ENCODE data around the gene ANKRD63. TPM values are rescaled to one million over a fixed set of nuclear protein-coding genes. Genes with fewer than 3 reads are reported as not detected.

Gene ANKRD63
- total RNA-seq, 1 experiment from 2014 or later, result 0.46 TPM

DNA sequence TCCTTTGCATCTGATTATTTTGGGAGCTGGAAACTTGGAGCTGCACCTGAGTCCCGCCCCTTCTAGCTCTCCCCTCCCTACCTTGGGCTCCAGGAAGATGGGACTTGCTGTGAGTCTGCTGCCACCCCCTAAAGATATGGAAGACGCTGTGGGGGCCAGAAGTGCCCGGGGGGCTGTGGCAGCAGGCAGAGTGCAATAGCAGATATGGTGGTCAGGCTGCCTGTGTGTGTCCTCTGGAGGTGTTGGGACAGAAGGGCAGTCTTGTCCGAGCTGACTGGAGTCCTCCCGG is 43.5 kb downstream of the ANKRD63 start:
- no peak overlapping the region for H2BK20ac ChIP-seq (ENCODE audit: low read depth, low read length, poor library complexity, severe bottlenecking)

More for the DNA sequence above, 43.5 kb downstream of the ANKRD63 start:
- no peak overlapping the region for H2AK5ac ChIP-seq (ENCODE audit: insufficient read length, low read length)
- no peak overlapping the region for H2BK15ac ChIP-seq (ENCODE audit: low read depth, low read length)
- H3K27ac ChIP-seq (ENCODE audit: insufficient read length, low read depth, low read length), result no peak overlapping the region
- WGBS (ENCODE audit: extremely low coverage, insufficient read length, low lambda C conversion rate), result no CpG with 5 or more reads among the region's 5 CpGs
- H3K27me3 ChIP-seq (ENCODE audit: insufficient read depth, low read length), result no peaks in the 10 kb centered on the region
- H3K14ac ChIP-seq (ENCODE audit: insufficient read depth, low read length), result peak overlapping the region; percentile 24; the same call in 1 of the 2 replicates
- no peak overlapping the region for H2BK12ac ChIP-seq (ENCODE audit: insufficient read length, low read depth, low read length)
- no peak for TF ChIP-seq CTCF (conservative IDR thresholded peaks at IDR 0.05)
- H3K79me1 ChIP-seq (ENCODE audit: insufficient read depth, low read depth, low read length, poor library complexity, severe bottlenecking), result no peaks in the 10 kb centered on the region
- peaks cover 8% of the 10 kb centered on the region for H3K23me2 ChIP-seq (ENCODE audit: insufficient read length, low read depth, low read length, poor library complexity, severe bottlenecking)
- no peak overlapping the region for H4K5ac ChIP-seq (ENCODE audit: insufficient read length, low read depth, low read length)
- H3K4me1 ChIP-seq (ENCODE audit: insufficient read depth, low read length), result no peaks in the 10 kb centered on the region; the same call in 1 of the 2 replicates
- no peak for DNase-seq
- peaks cover 0 to 2% (median 0%) of the 10 kb centered on the region in 3 experiments; a peak in 1 of 7 replicates for H3K36me3 Mint-ChIP-seq (ENCODE audit: insufficient read depth in 1 of 3, low read depth in 3 of 3)
- H3K27ac Mint-ChIP-seq, result peak overlapping the region in 2 of 3 experiments; percentile 17 to 59; a peak in 2 of 7 replicates
- H2AFZ ChIP-seq (ENCODE audit: low read length), result no peak overlapping the region
- H3K4ac ChIP-seq (ENCODE audit: low read depth, low read length), result no peak overlapping the region
- H3K4me2 ChIP-seq (ENCODE audit: insufficient read depth, insufficient read length, low read length), result peak overlapping the region; percentile 37
- H4K20me1 ChIP-seq (ENCODE audit: control insufficient read depth, insufficient read depth, insufficient read length), result no peaks in the 10 kb centered on the region
- peaks cover 26 to 29% of the 10 kb centered on the region in 2 experiments for H3K4me1 Mint-ChIP-seq
- H3K4me3 Mint-ChIP-seq, result peak overlapping the region; percentile 33 to 57; a peak in 4 of 5 replicates
- H3K9me3 ChIP-seq (ENCODE audit: control insufficient read depth, low read depth, low read length), result no peaks in the 10 kb centered on the region
- H2BK5ac ChIP-seq (ENCODE audit: insufficient read length, low read length), result no peak overlapping the region
- H3K23ac ChIP-seq (ENCODE audit: insufficient read length, low read depth, low read length), result no peak overlapping the region
- no peak overlapping the region for H3K18ac ChIP-seq (ENCODE audit: insufficient read length, low read depth, low read length)
- H4K91ac ChIP-seq (ENCODE audit: insufficient read length, low read depth, low read length), result no peak overlapping the region
- H3K27me3 Mint-ChIP-seq (ENCODE audit: low read depth), result peaks cover 18% of the 10 kb centered on the region
- H3K79me2 ChIP-seq (ENCODE audit: insufficient read depth, low read length), result no peaks in the 10 kb centered on the region
- H3K9me3 Mint-ChIP-seq, result no peaks in the 10 kb centered on the region
- H2BK120ac ChIP-seq (ENCODE audit: low read depth, low read length, poor library complexity, severe bottlenecking), result no peak overlapping the region
- no peak overlapping the region for H3K56ac ChIP-seq (ENCODE audit: insufficient read length, low read depth, low read length)
- no peak overlapping the region for H4K8ac ChIP-seq (replicated peaks; ENCODE audit: insufficient read length, low read depth, low read length)
- no peak overlapping the region for H3T11ph ChIP-seq (ENCODE audit: low read length)
- H3K9ac ChIP-seq (ENCODE audit: extremely low read depth, insufficient read length, low read length), result no peak overlapping the region
